Measurements from ENCODE around the gene SH3BP5L. TPM values are rescaled to one million over a fixed set of nuclear protein-coding genes. Genes with fewer than 3 reads are reported as not detected.

Gene SH3BP5L
- total and polyA plus RNA-seq, 2 of the 13 experiments (the other 11 are each of a cell fraction or from before 2014, with no cell fraction given), result 10.3 to 14.9 TPM

DNA sequence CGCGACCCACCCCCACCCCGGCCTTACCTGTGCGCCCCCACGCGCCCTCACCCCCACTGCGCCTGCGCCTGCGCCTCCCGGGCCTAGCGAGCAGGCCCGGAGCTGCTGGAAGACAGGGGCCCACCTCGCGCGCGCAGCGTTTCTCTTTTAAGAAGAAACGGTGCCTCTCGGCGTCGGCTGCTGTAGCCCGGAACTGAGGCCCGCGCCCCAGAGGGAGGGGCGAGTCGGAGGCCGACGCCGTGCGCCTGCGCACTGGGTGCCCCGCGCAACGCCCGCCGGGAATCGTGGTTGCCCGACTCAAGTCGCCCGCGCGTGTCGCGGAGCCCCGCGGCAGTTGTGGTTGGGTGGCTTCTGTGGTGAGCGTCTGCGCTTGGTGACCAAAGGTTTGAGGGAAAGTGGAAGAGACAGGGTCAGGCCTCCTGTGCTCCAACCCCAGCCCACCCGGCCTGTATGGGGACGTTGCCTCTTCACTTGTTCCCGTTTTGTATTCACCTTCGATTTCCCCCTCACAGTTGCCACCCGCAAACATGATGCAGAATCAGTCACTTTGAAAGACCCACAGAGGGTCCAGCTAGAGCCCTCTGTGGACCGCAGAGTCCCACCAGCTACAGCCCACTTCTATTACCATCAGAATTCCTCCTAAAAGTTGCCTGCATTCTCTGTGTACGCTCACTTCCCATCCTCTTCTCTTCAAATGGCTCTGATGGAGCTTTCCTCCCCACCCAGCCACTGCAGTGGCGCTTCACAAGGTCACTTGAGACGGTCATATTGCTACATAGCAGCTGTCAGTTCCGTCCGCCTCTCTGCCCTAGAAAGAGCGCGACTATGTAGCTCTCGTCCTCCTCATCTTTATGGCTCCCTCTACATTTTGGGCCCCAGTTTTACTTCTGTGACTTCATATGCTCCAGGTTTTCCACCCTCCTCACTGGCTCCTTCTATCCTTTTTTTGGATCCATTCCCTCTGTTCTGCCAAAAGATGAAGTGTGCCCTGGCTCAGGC, 33.5 kb upstream of the SH3BP5L start, which contains the start of gene ZNF692 (continued):
- TF ChIP-seq DZIP1 (CRISPR knock-in tag; IDR thresholded peaks at IDR 0.05) (0 out of 2 replicates have a peak, but pooled peaks have one; percentile 55), NFE2 (CRISPR knock-in tag; IDR thresholded peaks at IDR 0.05) (0 out of 2 replicates have a peak, but pooled peaks have one; percentile 12), ZFP1 (CRISPR knock-in tag; IDR thresholded peaks at IDR 0.05) (no peak), ZMYM2 (CRISPR knock-in tag; IDR thresholded peaks at IDR 0.05) (no peak), ZNF776 (CRISPR knock-in tag; IDR thresholded peaks at IDR 0.05) (0 out of 2 replicates have a peak, but pooled peaks have one; percentile 52), ATF1 (CRISPR knock-in tag; IDR thresholded peaks at IDR 0.05) (no peak), PHF21A (CRISPR knock-in tag; IDR thresholded peaks at IDR 0.05) (peak; percentile 4; the same call in 1 of the 2 replicates)
- TF ChIP-seq, protein P1, sequence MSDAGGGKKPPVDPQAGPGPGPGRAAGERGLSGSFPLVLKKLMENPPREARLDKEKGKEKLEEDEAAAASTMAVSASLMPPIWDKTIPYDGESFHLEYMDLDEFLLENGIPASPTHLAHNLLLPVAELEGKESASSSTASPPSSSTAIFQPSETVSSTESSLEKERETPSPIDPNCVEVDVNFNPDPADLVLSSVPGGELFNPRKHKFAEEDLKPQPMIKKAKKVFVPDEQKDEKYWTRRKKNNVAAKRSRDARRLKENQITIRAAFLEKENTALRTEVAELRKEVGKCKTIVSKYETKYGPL (CRISPR knock-in tag; IDR thresholded peaks at IDR 0.05), result no peak
- TF ChIP-seq, protein P2, sequence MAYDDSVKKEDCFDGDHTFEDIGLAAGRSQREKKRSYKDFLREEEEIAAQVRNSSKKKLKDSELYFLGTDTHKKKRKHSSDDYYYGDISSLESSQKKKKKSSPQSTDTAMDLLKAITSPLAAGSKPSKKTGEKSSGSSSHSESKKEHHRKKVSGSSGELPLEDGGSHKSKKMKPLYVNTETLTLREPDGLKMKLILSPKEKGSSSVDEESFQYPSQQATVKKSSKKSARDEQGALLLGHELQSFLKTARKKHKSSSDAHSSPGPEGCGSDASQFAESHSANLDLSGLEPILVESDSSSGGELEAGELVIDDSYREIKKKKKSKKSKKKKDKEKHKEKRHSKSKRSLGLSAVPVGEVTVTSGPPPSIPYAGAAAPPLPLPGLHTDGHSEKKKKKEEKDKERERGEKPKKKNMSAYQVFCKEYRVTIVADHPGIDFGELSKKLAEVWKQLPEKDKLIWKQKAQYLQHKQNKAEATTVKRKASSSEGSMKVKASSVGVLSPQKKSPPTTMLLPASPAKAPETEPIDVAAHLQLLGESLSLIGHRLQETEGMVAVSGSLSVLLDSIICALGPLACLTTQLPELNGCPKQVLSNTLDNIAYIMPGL (CRISPR knock-in tag; IDR thresholded peaks at IDR 0.05; ENCODE audit: borderline replicate concordance in 1 of 2, low read depth in 1 of 2), result peak; percentile 15 to 47; a peak in 2 of 4 replicates
- TF ChIP-seq, protein P3, sequence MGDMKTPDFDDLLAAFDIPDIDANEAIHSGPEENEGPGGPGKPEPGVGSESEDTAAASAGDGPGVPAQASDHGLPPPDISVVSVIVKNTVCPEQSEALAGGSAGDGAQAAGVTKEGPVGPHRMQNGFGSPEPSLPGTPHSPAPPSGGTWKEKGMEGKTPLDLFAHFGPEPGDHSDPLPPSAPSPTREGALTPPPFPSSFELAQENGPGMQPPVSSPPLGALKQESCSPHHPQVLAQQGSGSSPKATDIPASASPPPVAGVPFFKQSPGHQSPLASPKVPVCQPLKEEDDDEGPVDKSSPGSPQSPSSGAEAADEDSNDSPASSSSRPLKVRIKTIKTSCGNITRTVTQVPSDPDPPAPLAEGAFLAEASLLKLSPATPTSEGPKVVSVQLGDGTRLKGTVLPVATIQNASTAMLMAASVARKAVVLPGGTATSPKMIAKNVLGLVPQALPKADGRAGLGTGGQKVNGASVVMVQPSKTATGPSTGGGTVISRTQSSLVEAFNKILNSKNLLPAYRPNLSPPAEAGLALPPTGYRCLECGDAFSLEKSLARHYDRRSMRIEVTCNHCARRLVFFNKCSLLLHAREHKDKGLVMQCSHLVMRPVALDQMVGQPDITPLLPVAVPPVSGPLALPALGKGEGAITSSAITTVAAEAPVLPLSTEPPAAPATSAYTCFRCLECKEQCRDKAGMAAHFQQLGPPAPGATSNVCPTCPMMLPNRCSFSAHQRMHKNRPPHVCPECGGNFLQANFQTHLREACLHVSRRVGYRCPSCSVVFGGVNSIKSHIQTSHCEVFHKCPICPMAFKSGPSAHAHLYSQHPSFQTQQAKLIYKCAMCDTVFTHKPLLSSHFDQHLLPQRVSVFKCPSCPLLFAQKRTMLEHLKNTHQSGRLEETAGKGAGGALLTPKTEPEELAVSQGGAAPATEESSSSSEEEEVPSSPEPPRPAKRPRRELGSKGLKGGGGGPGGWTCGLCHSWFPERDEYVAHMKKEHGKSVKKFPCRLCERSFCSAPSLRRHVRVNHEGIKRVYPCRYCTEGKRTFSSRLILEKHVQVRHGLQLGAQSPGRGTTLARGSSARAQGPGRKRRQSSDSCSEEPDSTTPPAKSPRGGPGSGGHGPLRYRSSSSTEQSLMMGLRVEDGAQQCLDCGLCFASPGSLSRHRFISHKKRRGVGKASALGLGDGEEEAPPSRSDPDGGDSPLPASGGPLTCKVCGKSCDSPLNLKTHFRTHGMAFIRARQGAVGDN (CRISPR knock-in tag; IDR thresholded peaks at IDR 0.05), result peak; percentile 84
